Thoracic aorta (tissue), 2 donors: ENCODE results near the gene CLIP4. TPM values are rescaled to one million over a fixed set of nuclear protein-coding genes. Genes with fewer than 3 reads are reported as not detected.
"Not testable (repeated sequence)": the region's sequence is repeated elsewhere in the genome, so short reads cannot be mapped to it uniquely, and the experiment has no call there.

Source experiments
- ATAC-seq: fragments of 150-250 bp; one replicate; pipeline ENCODE4 v1.8.0; 2017; ENCODE audit warnings: low read depth; ENCODE audit not compliant: insufficient number of reproducible peaks, low FRiP score
- DNase-seq: peaks from one replicate; pipeline ENCODE4 v3.0.0-alpha.2; 2020; ENCODE audit warnings: low spot score
- H3K27ac ChIP-seq, 2 donors: fragments of 200-600 bp; sonication (generic); 1 replicate in 1 of 2; 2 replicates in 1 of 2; pipeline ENCODE4 v1.5.1; 2016; ENCODE audit warnings: mild to moderate bottlenecking in 2 of 2, moderate library complexity in 2 of 2
- H3K27me3 ChIP-seq: fragments of 200-600 bp; sonication (generic); replicated peaks from 2 replicates; pipeline ENCODE4 v1.6.0; 2016; ENCODE audit warnings: mild to moderate bottlenecking; ENCODE audit not compliant: insufficient read depth
- H3K36me3 ChIP-seq: fragments of 200-600 bp; sonication (generic); one replicate; pipeline ENCODE4 v1.5.1; 2016
- H3K4me1 ChIP-seq, 2 donors: fragments of 200-600 bp; sonication (generic); 1 replicate in 1 of 2; 2 replicates in 1 of 2; pipeline versions ENCODE4 v1.5.1 to v1.6.0; 2016; ENCODE audit warnings: low read depth in 2 of 2, mild to moderate bottlenecking in 1 of 2; ENCODE audit not compliant: control insufficient read depth in 1 of 2
- H3K4me3 ChIP-seq: fragments of 200-600 bp; sonication (generic); 2 replicates; pipeline ENCODE4 v1.5.1; 2016; ENCODE audit warnings: mild to moderate bottlenecking
- H3K9me3 ChIP-seq: fragments of 200-600 bp; sonication (generic); 2 replicates; pipeline ENCODE4 v1.5.1; 2016
- total RNA-seq, 2 donors: library from RNA; depleted of rRNA; stranded (reverse); fragments of >200 nt; gene quantifications; one replicate each; pipeline versions ENCODE4 v1.1.0 to v1.2.3, GENCODE V29; 2016
- TF ChIP-seq, protein P1 (sequence below): fragments of 200-600 bp; sonication (generic); IDR thresholded peaks from one replicate; pipeline ENCODE4 v1.5.1; 2019; ENCODE audit warnings: antibody characterized with exemption

CLIP4 gene
- total RNA-seq, 2 donors from 2014 or later: 31.3 to 54.0 TPM

DNA sequence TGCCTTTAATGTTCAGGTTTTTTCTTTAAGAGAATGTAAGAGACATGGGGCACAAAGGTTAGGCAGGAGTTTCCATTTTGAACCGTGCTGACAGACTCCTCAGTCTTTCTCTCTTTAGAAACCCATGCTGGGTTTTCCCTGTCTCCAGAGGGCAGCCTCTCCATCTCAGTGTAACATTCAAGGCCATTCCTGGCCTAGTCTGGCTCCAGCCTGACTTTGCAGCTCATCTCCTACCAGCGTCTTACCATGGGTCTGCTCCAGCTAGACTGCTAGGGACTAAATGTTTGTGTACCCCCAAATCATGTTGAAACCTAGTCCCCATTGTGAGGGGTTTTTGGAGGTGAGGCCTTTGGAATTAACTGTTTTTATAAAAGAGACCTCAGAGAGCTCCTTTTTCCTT, 9.8 kb upstream of the CLIP4 start:
- DNase-seq (no peak), ATAC-seq (no peak)
- no peaks in the 10 kb centered on the region for H3K27me3 ChIP-seq
- H3K4me1 ChIP-seq: no peaks in the 10 kb centered on the region
- TF ChIP-seq, protein P1, sequence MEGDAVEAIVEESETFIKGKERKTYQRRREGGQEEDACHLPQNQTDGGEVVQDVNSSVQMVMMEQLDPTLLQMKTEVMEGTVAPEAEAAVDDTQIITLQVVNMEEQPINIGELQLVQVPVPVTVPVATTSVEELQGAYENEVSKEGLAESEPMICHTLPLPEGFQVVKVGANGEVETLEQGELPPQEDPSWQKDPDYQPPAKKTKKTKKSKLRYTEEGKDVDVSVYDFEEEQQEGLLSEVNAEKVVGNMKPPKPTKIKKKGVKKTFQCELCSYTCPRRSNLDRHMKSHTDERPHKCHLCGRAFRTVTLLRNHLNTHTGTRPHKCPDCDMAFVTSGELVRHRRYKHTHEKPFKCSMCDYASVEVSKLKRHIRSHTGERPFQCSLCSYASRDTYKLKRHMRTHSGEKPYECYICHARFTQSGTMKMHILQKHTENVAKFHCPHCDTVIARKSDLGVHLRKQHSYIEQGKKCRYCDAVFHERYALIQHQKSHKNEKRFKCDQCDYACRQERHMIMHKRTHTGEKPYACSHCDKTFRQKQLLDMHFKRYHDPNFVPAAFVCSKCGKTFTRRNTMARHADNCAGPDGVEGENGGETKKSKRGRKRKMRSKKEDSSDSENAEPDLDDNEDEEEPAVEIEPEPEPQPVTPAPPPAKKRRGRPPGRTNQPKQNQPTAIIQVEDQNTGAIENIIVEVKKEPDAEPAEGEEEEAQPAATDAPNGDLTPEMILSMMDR: no peak
- H3K4me3 ChIP-seq: no peak overlapping the region
- H3K27ac ChIP-seq: no peak overlapping the region
- no peaks in the 10 kb centered on the region for H3K36me3 ChIP-seq
- H3K9me3 ChIP-seq: no peaks in the 10 kb centered on the region

DNA sequence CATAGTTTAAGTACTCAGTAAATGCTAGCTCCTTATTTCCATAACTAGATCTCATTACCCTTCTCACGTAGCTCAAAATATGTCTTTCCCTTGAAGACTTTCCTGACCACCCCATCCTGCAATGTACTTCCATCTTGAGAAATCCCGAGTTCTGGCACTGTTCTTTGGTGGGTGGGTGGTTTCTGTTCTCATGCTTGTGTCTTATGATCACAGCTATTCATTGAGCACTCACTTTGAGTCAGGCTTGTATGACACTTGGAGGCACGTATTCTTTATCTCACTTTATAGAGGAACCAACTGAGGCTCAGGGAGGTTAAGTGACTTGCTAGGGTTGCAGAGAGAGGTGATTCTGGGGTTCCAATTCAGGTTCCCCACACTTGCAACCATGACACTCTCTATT, 9.0 kb upstream of the CLIP4 start:
- TF ChIP-seq, protein P1: no peak
- no peak overlapping the region for H3K27ac ChIP-seq
- ATAC-seq (no peak), DNase-seq (no peak)
- H3K4me3 ChIP-seq: no peak overlapping the region
- no peaks in the 10 kb centered on the region for H3K9me3 ChIP-seq
- H3K4me1 ChIP-seq: no peaks in the 10 kb centered on the region
- no peaks in the 10 kb centered on the region for H3K27me3 ChIP-seq
- H3K36me3 ChIP-seq: no peaks in the 10 kb centered on the region

DNA sequence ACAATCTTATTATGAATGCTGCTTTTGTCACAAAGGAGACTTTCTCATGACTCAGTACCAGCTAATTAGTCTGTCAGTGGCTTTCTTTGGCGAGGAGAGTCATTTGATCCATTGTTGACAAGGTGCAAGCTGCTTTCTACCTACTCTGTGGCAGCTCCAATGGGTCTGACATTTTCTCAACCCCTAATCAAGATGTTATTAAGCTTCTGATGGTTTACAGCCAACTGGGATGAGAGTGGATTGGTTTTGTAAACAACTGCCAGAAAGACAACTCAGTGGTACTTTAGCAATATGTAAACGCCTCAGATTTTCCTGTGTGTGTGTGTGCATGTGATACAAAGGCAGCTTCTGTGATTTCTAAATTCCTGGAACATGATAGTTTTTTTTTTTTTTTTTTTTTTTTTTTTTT, 8.2 kb upstream of the CLIP4 start:
- no peak overlapping the region for H3K4me3 ChIP-seq
- H3K36me3 ChIP-seq: no peaks in the 10 kb centered on the region
- TF ChIP-seq, protein P1: no peak
- no peaks in the 10 kb centered on the region for H3K4me1 ChIP-seq
- no peaks in the 10 kb centered on the region for H3K9me3 ChIP-seq
- DNase-seq: no peak
- no peaks in the 10 kb centered on the region for H3K27me3 ChIP-seq
- no peak for ATAC-seq
- no peak overlapping the region for H3K27ac ChIP-seq

DNA sequence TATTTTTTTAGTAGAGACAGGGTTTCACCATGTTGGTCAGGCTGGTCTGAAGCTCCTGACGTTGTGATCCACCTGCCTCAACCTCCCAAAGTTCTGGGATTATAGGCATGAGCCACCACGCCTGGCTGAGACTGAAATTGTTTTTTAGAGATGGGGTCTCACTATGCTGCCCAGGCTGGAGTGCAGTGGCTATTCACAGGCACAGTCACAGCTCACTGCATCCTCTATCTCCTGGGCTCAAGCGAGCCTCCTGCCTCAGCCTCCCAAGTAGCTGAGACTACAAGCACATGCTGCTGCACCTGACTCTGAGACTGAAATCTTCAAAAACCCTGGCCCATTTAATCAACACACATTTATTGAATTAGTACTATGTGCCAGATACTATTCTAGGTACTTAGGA, 7.7 kb upstream of the CLIP4 start:
- not testable (repeated sequence) for ATAC-seq, H3K4me1 ChIP-seq, H3K36me3 ChIP-seq, H3K4me3 ChIP-seq, DNase-seq, H3K9me3 ChIP-seq, H3K27me3 ChIP-seq, H3K27ac ChIP-seq

DNA sequence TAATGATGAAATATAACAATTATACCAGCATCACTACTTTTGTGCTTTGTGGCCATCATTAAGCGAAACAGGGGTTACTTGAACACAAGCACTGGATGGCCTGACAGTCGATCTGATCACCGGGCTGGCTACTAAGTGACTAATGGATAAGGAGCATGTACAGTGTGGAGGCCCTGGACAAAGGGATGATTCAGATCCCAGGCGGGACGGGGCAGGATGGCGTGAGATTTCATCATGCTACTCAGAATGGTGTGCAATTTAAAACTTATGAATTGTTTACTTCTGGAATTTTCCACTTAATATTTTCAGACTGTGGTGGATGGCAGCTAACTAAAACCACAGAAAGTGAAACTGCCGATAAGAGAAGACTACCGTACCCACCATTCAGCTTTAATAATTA, 7.0 kb upstream of the CLIP4 start:
- TF ChIP-seq, protein P1: no peak
- ATAC-seq (no peak), DNase-seq (no peak)
- no peaks in the 10 kb centered on the region for H3K4me1 ChIP-seq
- no peaks in the 10 kb centered on the region for H3K36me3 ChIP-seq
- no peaks in the 10 kb centered on the region for H3K27me3 ChIP-seq
- no peaks in the 10 kb centered on the region for H3K9me3 ChIP-seq
- no peak overlapping the region for H3K4me3 ChIP-seq
- no peak overlapping the region for H3K27ac ChIP-seq

DNA sequence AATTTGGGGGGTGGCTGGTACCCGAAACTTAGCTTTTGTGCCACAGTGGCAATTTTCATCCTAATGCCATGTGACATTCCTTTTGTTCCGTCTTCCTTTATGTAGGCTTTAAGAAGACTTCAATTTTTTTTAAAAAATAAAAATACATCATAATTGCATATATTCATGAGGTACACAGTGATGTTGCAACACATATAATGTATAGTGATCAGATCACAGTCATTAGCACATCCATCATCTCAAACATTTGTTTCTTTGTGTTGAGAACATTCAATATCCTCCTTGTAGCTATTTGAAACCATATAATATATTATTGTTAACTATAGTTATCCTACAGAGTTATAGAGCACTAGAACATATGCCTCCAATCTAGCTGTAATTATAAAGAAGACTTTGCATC, 6.0 kb upstream of the CLIP4 start:
- Histone ChIP-seq H3K27ac (no peak overlapping the region), H3K9me3 (no peaks in the 10 kb centered on the region)

More for the DNA sequence above, 6.0 kb upstream of the CLIP4 start:
- Histone ChIP-seq H3K4me3 (no peak overlapping the region), H3K36me3 (no peaks in the 10 kb centered on the region), H3K27me3 (no peaks in the 10 kb centered on the region), H3K4me1 (peaks cover 0 to 2% of the 10 kb centered on the region in 2 donors)
- DNase-seq: no peak
- no peak for ATAC-seq
- TF ChIP-seq, protein P1: no peak
